CD4-positive, alpha-beta T cell treated with Interleukin-17A for 4 hours (primary cell): ENCODE data around the gene RSPH10B.
"Not testable (repeated sequence)": the region's sequence is repeated elsewhere in the genome, so short reads cannot be mapped to it uniquely, and the experiment has no call there.

Source experiments
- DNase-seq: peaks from one replicate; pipeline ENCODE4 v3.0.0-alpha.2; 2020; ENCODE audit warnings: mixed read lengths

The RSPH10B gene

GRCh38 chr7:5926263-5926870, 44.1 kb downstream of the RSPH10B start:
- DNase-seq: not testable (repeated sequence)

- DNase-seq: not testable (repeated sequence)
Observed at GRCh38 chr7:5924630-5925029, 45.9 kb downstream of the RSPH10B start.

GRCh38 chr7:5924180-5924579, 46.3 kb downstream of the RSPH10B start:
- DNase-seq: not testable (repeated sequence)

- not testable (repeated sequence) for DNase-seq
Observed at GRCh38 chr7:5916529-5916928, 54.0 kb downstream of the RSPH10B start.

GRCh38 chr7:5908835-5909234, 61.7 kb downstream of the RSPH10B start:
- DNase-seq: not testable (repeated sequence)

- DNase-seq: not testable (repeated sequence)
Observed at GRCh38 chr7:5904726-5905125, 65.8 kb downstream of the RSPH10B start.

GRCh38 chr7:5903002-5903401, 67.5 kb downstream of the RSPH10B start:
- not testable (repeated sequence) for DNase-seq

- DNase-seq: peak; percentile 64
Observed at GRCh38 chr7:5898480-5899224, 71.8 kb downstream of the RSPH10B start, which contains the start of gene CCZ1. Gene CCZ1 (plus strand): TSS chr7:5898733. CDS start chr7:5898800, 67 bp downstream.

- not testable (repeated sequence) for DNase-seq
Observed at GRCh38 chr7:5897369-5897919, 73.0 kb downstream of the RSPH10B start.

GRCh38 chr7:5892498-5892897, 78.0 kb downstream of the RSPH10B start:
- DNase-seq: no peak

GRCh38 chr7:5890244-5890643, 80.2 kb downstream of the RSPH10B start:
- DNase-seq: not testable (repeated sequence)

GRCh38 chr7:5888021-5888420, 82.5 kb downstream of the RSPH10B start:
- not testable (repeated sequence) for DNase-seq

GRCh38 chr7:5884431-5884830, 86.1 kb downstream of the RSPH10B start:
- not testable (repeated sequence) for DNase-seq

GRCh38 chr7:5880106-5880505, 90.4 kb downstream of the RSPH10B start:
- DNase-seq: not testable (repeated sequence)

- not testable (repeated sequence) for DNase-seq
Observed at GRCh38 chr7:5879591-5879990, 90.9 kb downstream of the RSPH10B start.
